Right lobe of liver (tissue), 4 donors: ENCODE results near the gene FOSB.

Source experiments
- POLR2A ChIP-seq: fragments of 450-650 bp; IDR thresholded peaks from one replicate; pipeline ENCODE4 v1.6.1; 2017; ENCODE audit warnings: antibody characterized with exemption, mild to moderate bottlenecking
- TF ChIP-seq, protein P1 (sequence below), 4 donors: fragments of 200-600 bp in 3 of 4; fragments of 450-650 bp in 1 of 4; IDR thresholded peaks; one replicate each; pipeline versions ENCODE4 v1.5.1 to v1.8.0; 2016 to 2022; ENCODE audit warnings: antibody characterized with exemption in 4 of 4, mild to moderate bottlenecking in 2 of 4
- donor health status: DM: no; HTN: no; CAD: no.
- donor health status: DM: no; HTN: no; CAD: no.
- donor health status: DM: no; HTN: yes; CAD: no.

DNA sequence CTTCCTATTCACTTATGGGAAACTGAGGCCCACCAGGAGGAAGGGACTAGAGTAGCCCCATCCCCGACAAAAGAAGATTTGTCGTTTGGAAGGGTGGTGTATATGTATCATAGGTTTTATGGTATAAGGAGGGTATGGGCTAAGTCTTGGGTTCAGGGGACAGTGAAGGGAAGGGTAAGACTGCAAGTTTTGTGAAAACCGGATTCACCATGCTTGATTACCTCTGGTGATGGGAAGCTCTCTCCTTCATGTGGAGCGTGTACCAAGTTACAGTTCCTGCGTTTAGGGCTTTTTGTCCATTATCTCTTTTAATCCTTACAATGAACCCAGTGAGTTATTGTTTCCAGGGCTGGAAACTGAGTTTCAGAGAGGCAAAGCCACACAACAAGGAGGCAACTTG, 43.3 kb downstream of the FOSB start:
- TF ChIP-seq, protein P1, sequence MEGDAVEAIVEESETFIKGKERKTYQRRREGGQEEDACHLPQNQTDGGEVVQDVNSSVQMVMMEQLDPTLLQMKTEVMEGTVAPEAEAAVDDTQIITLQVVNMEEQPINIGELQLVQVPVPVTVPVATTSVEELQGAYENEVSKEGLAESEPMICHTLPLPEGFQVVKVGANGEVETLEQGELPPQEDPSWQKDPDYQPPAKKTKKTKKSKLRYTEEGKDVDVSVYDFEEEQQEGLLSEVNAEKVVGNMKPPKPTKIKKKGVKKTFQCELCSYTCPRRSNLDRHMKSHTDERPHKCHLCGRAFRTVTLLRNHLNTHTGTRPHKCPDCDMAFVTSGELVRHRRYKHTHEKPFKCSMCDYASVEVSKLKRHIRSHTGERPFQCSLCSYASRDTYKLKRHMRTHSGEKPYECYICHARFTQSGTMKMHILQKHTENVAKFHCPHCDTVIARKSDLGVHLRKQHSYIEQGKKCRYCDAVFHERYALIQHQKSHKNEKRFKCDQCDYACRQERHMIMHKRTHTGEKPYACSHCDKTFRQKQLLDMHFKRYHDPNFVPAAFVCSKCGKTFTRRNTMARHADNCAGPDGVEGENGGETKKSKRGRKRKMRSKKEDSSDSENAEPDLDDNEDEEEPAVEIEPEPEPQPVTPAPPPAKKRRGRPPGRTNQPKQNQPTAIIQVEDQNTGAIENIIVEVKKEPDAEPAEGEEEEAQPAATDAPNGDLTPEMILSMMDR (IDR thresholded peaks at IDR 0.05): no peak
- no peak for TF ChIP-seq POLR2A
